Measurements from ENCODE around the gene ABCC1. TPM values are rescaled to one million over a fixed set of nuclear protein-coding genes. Genes with fewer than 3 reads are reported as not detected.

ABCC1 gene
- polyA plus RNA-seq, 1 donor from 2014 or later, result 3.0 TPM

GRCh38 chr16:16095646-16096045 is 146.2 kb downstream of the ABCC1 start:
- no peaks in the 10 kb centered on the region for H4K20me1 ChIP-seq (ENCODE audit: insufficient read depth)
- no peak overlapping the region for H2AFZ ChIP-seq (ENCODE audit: low read depth, low read length)
- H3K4me2 ChIP-seq (ENCODE audit: low read length), result no peak overlapping the region
- H3K9me2 ChIP-seq (ENCODE audit: insufficient read depth, low read length), result no peaks in the 10 kb centered on the region
- no peaks in the 10 kb centered on the region for H3K27me3 ChIP-seq (ENCODE audit: insufficient read depth, low read depth, low read length)
- H3K36me3 ChIP-seq (ENCODE audit: insufficient read depth, low read length), result no peaks in the 10 kb centered on the region
- H3K4me3 ChIP-seq (ENCODE audit: low read length), result no peak overlapping the region
- TF ChIP-seq EP300 (conservative IDR thresholded peaks at IDR 0.05; ENCODE audit: poor library complexity, severe bottlenecking), result no peak
- no peak for TF ChIP-seq RAD21 (conservative IDR thresholded peaks at IDR 0.05)
- TF ChIP-seq CTCF (IDR thresholded peaks at IDR 0.05; ENCODE audit: poor library complexity, severe bottlenecking), result no peak
- no peak for TF ChIP-seq POLR2AphosphoS5 (IDR thresholded peaks at IDR 0.05)
- no peak for TF ChIP-seq REST (IDR thresholded peaks at IDR 0.05; ENCODE audit: borderline replicate concordance)
- TF ChIP-seq MXI1 (conservative IDR thresholded peaks at IDR 0.05; ENCODE audit: poor library complexity, severe bottlenecking), result no peak
- TF ChIP-seq EZH2 (IDR thresholded peaks at IDR 0.05; ENCODE audit: borderline replicate concordance, insufficient read depth, low read length, poor library complexity, severe bottlenecking), result no peak
- TF ChIP-seq TAF1 (IDR thresholded peaks at IDR 0.05; ENCODE audit: low read depth), result no peak
- no peak for TF ChIP-seq SMC3 (conservative IDR thresholded peaks at IDR 0.05; ENCODE audit: poor library complexity)
- no peak overlapping the region for H3K27ac ChIP-seq (ENCODE audit: low read length)
- no peaks in the 10 kb centered on the region for H3F3A ChIP-seq (ENCODE audit: insufficient read depth, low read length, poor library complexity, severe bottlenecking)
- no peak overlapping the region for H3K9ac ChIP-seq (ENCODE audit: low read length)
- no peaks in the 10 kb centered on the region for H3K79me2 ChIP-seq (replicated peaks; ENCODE audit: insufficient read depth, low read length)
- no peaks in the 10 kb centered on the region for H3K9me3 ChIP-seq (ENCODE audit: low read length)

GRCh38 chr16:16096121-16096857 is 146.9 kb downstream of the ABCC1 start:
- no peak overlapping the region for H2AFZ ChIP-seq (ENCODE audit: low read depth, low read length)
- H3K27me3 ChIP-seq (ENCODE audit: insufficient read depth, low read depth, low read length), result no peaks in the 10 kb centered on the region
- H3K79me2 ChIP-seq (replicated peaks; ENCODE audit: insufficient read depth, low read length), result no peaks in the 10 kb centered on the region
- H3K36me3 ChIP-seq (ENCODE audit: insufficient read depth, low read length), result no peaks in the 10 kb centered on the region
- no peaks in the 10 kb centered on the region for H3K9me2 ChIP-seq (ENCODE audit: insufficient read depth, low read length)
- H4K20me1 ChIP-seq (ENCODE audit: insufficient read depth), result no peaks in the 10 kb centered on the region
- no peak overlapping the region for H3K27ac ChIP-seq (ENCODE audit: low read length)
- no peak overlapping the region for H3K4me2 ChIP-seq (ENCODE audit: low read length)
- TF ChIP-seq REST (IDR thresholded peaks at IDR 0.05; ENCODE audit: borderline replicate concordance), result no peak
- no peak for TF ChIP-seq MXI1 (conservative IDR thresholded peaks at IDR 0.05; ENCODE audit: poor library complexity, severe bottlenecking)
- no peak for TF ChIP-seq POLR2AphosphoS5 (IDR thresholded peaks at IDR 0.05)
- TF ChIP-seq RAD21 (conservative IDR thresholded peaks at IDR 0.05), result no peak
- no peak for TF ChIP-seq SMC3 (conservative IDR thresholded peaks at IDR 0.05; ENCODE audit: poor library complexity)
- TF ChIP-seq EZH2 (IDR thresholded peaks at IDR 0.05; ENCODE audit: borderline replicate concordance, insufficient read depth, low read length, poor library complexity, severe bottlenecking), result no peak
- TF ChIP-seq CTCF (IDR thresholded peaks at IDR 0.05; ENCODE audit: poor library complexity, severe bottlenecking), result no peak
- no peak for TF ChIP-seq EP300 (conservative IDR thresholded peaks at IDR 0.05; ENCODE audit: poor library complexity, severe bottlenecking)
- no peak for TF ChIP-seq TAF1 (IDR thresholded peaks at IDR 0.05; ENCODE audit: low read depth)
- no peak overlapping the region for H3K4me3 ChIP-seq (ENCODE audit: low read length)
- H3K9ac ChIP-seq (ENCODE audit: low read length), result no peak overlapping the region
- H3K9me3 ChIP-seq (ENCODE audit: low read length), result no peaks in the 10 kb centered on the region
- no peaks in the 10 kb centered on the region for H3F3A ChIP-seq (ENCODE audit: insufficient read depth, low read length, poor library complexity, severe bottlenecking)
